A549 (cell line): ENCODE results near the gene CPAMD8.

Source experiments
- CHD2 ChIP-seq: fragments of 150-350 bp; IDR thresholded peaks from 2 replicates; pipeline ENCODE4 v1.6.1; 2014; ENCODE audit warnings: low read length; ENCODE audit not compliant: partially characterized antibody
- POLR2A ChIP-seq: IDR thresholded peaks from 2 replicates; pipeline ENCODE4 v1.6.1; 2012; ENCODE audit warnings: mild to moderate bottlenecking, low read length
- SREBF2 ChIP-seq: fragments of 450-650 bp; IDR thresholded peaks from 2 replicates; pipeline ENCODE4 v1.6.1; 2014; ENCODE audit warnings: mild to moderate bottlenecking, moderate library complexity

- no peak for TF ChIP-seq POLR2A
- TF ChIP-seq CHD2: no peak
- no peak for TF ChIP-seq SREBF2
Observed at GRCh38 chr19:16894080-16894479, 132.5 kb downstream of the CPAMD8 start.
